Upper lobe of left lung (tissue), 6 donors: ENCODE measurements around the gene RAB3GAP2. TPM values are rescaled to one million over a fixed set of nuclear protein-coding genes. Genes with fewer than 3 reads are reported as not detected.
"Not testable (repeated sequence)": the region's sequence is repeated elsewhere in the genome, so short reads cannot be mapped to it uniquely, and the experiment has no call there.

Experiments
- ATAC-seq, 2 donors: fragments of 200-7000 bp; cut with Tn5 transposase; one replicate each; pipeline ENCODE4 v1.9.1; 2022; ENCODE audit warnings: mild to moderate bottlenecking in 2 of 2, moderate library complexity in 2 of 2; ENCODE audit not compliant: low FRiP score in 2 of 2
- DNase-seq, 2 donors: peaks; one replicate each; pipeline ENCODE4 v3.0.0-alpha.2; 2019 to 2020
- H3K27ac ChIP-seq, 4 donors: fragments of 200-600 bp; sonication (generic); one replicate each; pipeline ENCODE4 v1.5.1; 2016 to 2019
- H3K27me3 ChIP-seq, 4 donors: fragments of 200-600 bp; sonication (generic); one replicate each; pipeline ENCODE4 v1.5.1; 2017 to 2019
- H3K36me3 ChIP-seq, 4 donors: fragments of 200-600 bp; sonication (generic); one replicate each; pipeline ENCODE4 v1.5.1; 2016 to 2019
- H3K4me1 ChIP-seq, 4 donors: fragments of 200-600 bp; sonication (generic); one replicate each; pipeline ENCODE4 v1.5.1; 2018 to 2019
- H3K4me3 ChIP-seq, 4 donors: fragments of 200-600 bp; sonication (generic); one replicate each; pipeline ENCODE4 v1.5.1; 2017 to 2019; ENCODE audit warnings: mild to moderate bottlenecking in 2 of 4, moderate library complexity in 1 of 4
- H3K9me3 ChIP-seq, 4 donors: fragments of 200-600 bp; sonication (generic); one replicate each; pipeline ENCODE4 v1.5.1; 2018 to 2019
- CTCF ChIP-seq, 6 experiments: fragments of 450-650 bp in 4 of 6; fragments of 200-600 bp in 2 of 6; sonication (generic) in 2 of 6; IDR thresholded peaks; one replicate each; pipeline ENCODE4 v1.5.1; 2016 to 2019; ENCODE audit warnings: antibody characterized with exemption in 6 of 6
- EP300 ChIP-seq, 4 donors: sonication (generic); formaldehyde crosslinking; IDR thresholded peaks; one replicate each; pipeline ENCODE4 v1.5.1; 2017; ENCODE audit warnings: antibody characterized with exemption in 4 of 4, control low read depth in 2 of 4
- POLR2A ChIP-seq, 4 donors: fragments of 450-650 bp; IDR thresholded peaks; one replicate each; pipeline ENCODE4 v1.5.1; 2016 to 2017; ENCODE audit warnings: antibody characterized with exemption in 4 of 4, mild to moderate bottlenecking in 2 of 4
- POLR2AphosphoS5 ChIP-seq, 2 donors: sonication (generic); formaldehyde crosslinking; IDR thresholded peaks; one replicate each; pipeline ENCODE4 v1.5.1; 2017; ENCODE audit warnings: antibody characterized with exemption in 2 of 2
- WGBS, 2 donors: methylation state at CpG; one replicate each; pipeline ENCODE4 v1.1.5; 2017 to 2018; 5-methylcytosine and 5-hydroxymethylcytosine counted together
- total RNA-seq, 6 donors: library from RNA; depleted of rRNA in 4 of 6; stranded (reverse); fragments of >200 nt in 4 of 6; gene quantifications; one replicate each; pipeline versions ENCODE4 v1.1.0 to v1.2.1, GENCODE V29; 2016 to 2021
- donor health status: DM: no; HTN: no; CAD: no; lungs with moderate emphysema.
- donor health status: DM: no; HTN: yes; CAD: no; lungs with severe emphysema.

Gene RAB3GAP2
- total RNA-seq, 6 donors from 2014 or later = 9.1 to 35.8 (median 27.1) TPM

- Histone ChIP-seq H3K36me3 (no peaks in the 10 kb centered on the region), H3K27ac (no peak overlapping the region), H3K9me3 (no peaks in the 10 kb centered on the region), H3K4me3 (no peak overlapping the region), H3K27me3 (no peaks in the 10 kb centered on the region), H3K4me1 (no peaks in the 10 kb centered on the region)
- WGBS, 2 donors = 58 to 91% methylated on average over 2 to 4 of the region's 4 CpGs
- ATAC-seq (no peak), DNase-seq (no peak)
- no peak for TF ChIP-seq EP300 (IDR thresholded peaks at IDR 0.05)
- TF ChIP-seq POLR2AphosphoS5 (IDR thresholded peaks at IDR 0.05) = no peak
- no peak for TF ChIP-seq POLR2A (IDR thresholded peaks at IDR 0.05)
- no peak for TF ChIP-seq CTCF (IDR thresholded peaks at IDR 0.05)
Observed at GRCh38 chr1:220317161-220317560, 44.9 kb upstream of the RAB3GAP2 start.

- ATAC-seq (no peak), DNase-seq (no peak)
- Histone ChIP-seq H3K36me3 (no peaks in the 10 kb centered on the region), H3K27ac (no peak overlapping the region), H3K4me1 (no peaks in the 10 kb centered on the region), H3K27me3 (no peaks in the 10 kb centered on the region), H3K9me3 (no peaks in the 10 kb centered on the region), H3K4me3 (no peak overlapping the region)
- WGBS, 2 donors = 58 to 87% methylated on average over 3 of the region's 3 CpGs
- TF ChIP-seq CTCF (IDR thresholded peaks at IDR 0.05) (no peak), POLR2A (IDR thresholded peaks at IDR 0.05) (no peak), POLR2AphosphoS5 (IDR thresholded peaks at IDR 0.05) (no peak), EP300 (IDR thresholded peaks at IDR 0.05) (no peak)
Observed at GRCh38 chr1:220316305-220316704, 44.1 kb upstream of the RAB3GAP2 start.

- DNase-seq = no peak
- ATAC-seq = no peak
- 73 to 78% methylated on average over 4 of the region's 4 CpGs for WGBS, 2 donors
- Histone ChIP-seq H3K27ac (no peak overlapping the region), H3K36me3 (no peaks in the 10 kb centered on the region), H3K27me3 (no peaks in the 10 kb centered on the region), H3K9me3 (no peaks in the 10 kb centered on the region), H3K4me1 (no peaks in the 10 kb centered on the region), H3K4me3 (no peak overlapping the region)
- TF ChIP-seq EP300 (IDR thresholded peaks at IDR 0.05) = no peak
- no peak for TF ChIP-seq CTCF (IDR thresholded peaks at IDR 0.05)
- no peak for TF ChIP-seq POLR2A (IDR thresholded peaks at IDR 0.05)
- no peak for TF ChIP-seq POLR2AphosphoS5 (IDR thresholded peaks at IDR 0.05)
Observed at GRCh38 chr1:220315070-220315839, 43.0 kb upstream of the RAB3GAP2 start.

GRCh38 chr1:220313576-220313975 is 41.3 kb upstream of the RAB3GAP2 start:
- no peak for DNase-seq
- Histone ChIP-seq H3K27ac (no peak overlapping the region), H3K4me1 (no peaks in the 10 kb centered on the region), H3K4me3 (no peak overlapping the region), H3K27me3 (no peaks in the 10 kb centered on the region), H3K36me3 (no peaks in the 10 kb centered on the region), H3K9me3 (no peaks in the 10 kb centered on the region)
- ATAC-seq = no peak
- 73 to 74% methylated on average over 1 of the region's 1 CpG for WGBS, 2 donors
- TF ChIP-seq EP300 (IDR thresholded peaks at IDR 0.05) = no peak
- no peak for TF ChIP-seq CTCF (IDR thresholded peaks at IDR 0.05)
- TF ChIP-seq POLR2AphosphoS5 (IDR thresholded peaks at IDR 0.05) = no peak
- no peak for TF ChIP-seq POLR2A (IDR thresholded peaks at IDR 0.05)

GRCh38 chr1:220310147-220310546 is 37.9 kb upstream of the RAB3GAP2 start:
- WGBS, 2 donors = 79 to 88% methylated on average over 4 of the region's 4 CpGs
- not testable (repeated sequence) for H3K27me3 ChIP-seq, H3K27ac ChIP-seq, H3K4me3 ChIP-seq, ATAC-seq, DNase-seq, H3K36me3 ChIP-seq, H3K9me3 ChIP-seq, H3K4me1 ChIP-seq
